Dermis microvascular lymphatic vessel endothelial cell (primary cell): ENCODE results near the gene ATG101. TPM values are rescaled to one million over a fixed set of nuclear protein-coding genes. Genes with fewer than 3 reads are reported as not detected.
A peak's percentile ranks its signal among the peaks of the same experiment; 100 is the strongest.

Experiments used
- DNase-seq, 2 donors: peaks; one replicate each; pipeline versions ENCODE4 v3.0.0 to v3.0.0-alpha.2; 2010; ENCODE audit warnings: low read depth in 2 of 2
- total RNA-seq: library from RNA; depleted of rRNA; stranded (reverse); fragments of >200 nt; gene quantifications from 2 replicates; pipeline ENCODE4 v1.2.1, GENCODE V29; 2014

The ATG101 gene
- total RNA-seq, 1 donor from 2014 or later, result 52.8 TPM

- no peak for DNase-seq
These were observed 26.9 kb upstream of the ATG101 start for GRCh38 chr12:52042706-52043385.

GRCh38 chr12:52043386-52044212 is 26.2 kb upstream of the ATG101 start:
- no peak for DNase-seq

- peak; percentile 73 to 79 for DNase-seq
These were observed 25.3 kb upstream of the ATG101 start for GRCh38 chr12:52044292-52044983.

GRCh38 chr12:52045794-52046199 is 24.0 kb upstream of the ATG101 start:
- DNase-seq, result peak in 1 of 2 donors; percentile 39

- no peak for DNase-seq
These were observed 22.9 kb upstream of the ATG101 start for GRCh38 chr12:52046859-52047258.

GRCh38 chr12:52049286-52049685 is 20.5 kb upstream of the ATG101 start:
- no peak for DNase-seq

- no peak for DNase-seq
These were observed 20.1 kb upstream of the ATG101 start for GRCh38 chr12:52049688-52050087.

- DNase-seq, result no peak
These were observed 19.5 kb upstream of the ATG101 start for GRCh38 chr12:52050116-52050757.

- peak; percentile 84 to 97 for DNase-seq
These were observed 18.8 kb upstream of the ATG101 start, which contains the start of gene NR4A1 for GRCh38 chr12:52050758-52051541. TSS of gene NR4A1 (plus strand) at chr12:52051442. CDS start at chr12:52054329, 2,887 bp downstream.

- DNase-seq, result no peak
These were observed 17.2 kb upstream of the ATG101 start for GRCh38 chr12:52052468-52053186.

- DNase-seq, result no peak
These were observed 16.1 kb upstream of the ATG101 start for GRCh38 chr12:52053536-52054209.

GRCh38 chr12:52054231-52054832 is 15.4 kb upstream of the ATG101 start:
- no peak for DNase-seq

- DNase-seq, result no peak
These were observed 14.7 kb upstream of the ATG101 start for GRCh38 chr12:52054833-52055730.

GRCh38 chr12:52055731-52056711 is 13.8 kb upstream of the ATG101 start:
- no peak for DNase-seq

GRCh38 chr12:52056801-52057637 is 12.8 kb upstream of the ATG101 start:
- no peak for DNase-seq
